Fibroblast of lung (primary cell): ENCODE measurements around the gene ITGB4. TPM values are rescaled to one million over a fixed set of nuclear protein-coding genes. Genes with fewer than 3 reads are reported as not detected.

Experiments used
- DNase-seq, 2 donors: peaks; one replicate each; pipeline versions ENCODE4 v3.0.0 to v3.0.0-alpha.2; 2010; ENCODE audit warnings: low read depth in 2 of 2
- H2AFZ ChIP-seq: 2 replicates; pipeline ENCODE4 v1.5.1; 2012; ENCODE audit warnings: low read length, control low read depth, inconsistent platforms
- H3K27ac ChIP-seq: 2 replicates; pipeline ENCODE4 v1.5.1; 2011; ENCODE audit warnings: low read length, control low read depth; ENCODE audit not compliant: insufficient read depth
- H3K27me3 ChIP-seq: 2 replicates; pipeline ENCODE4 v1.5.1; 2011; ENCODE audit warnings: mild to moderate bottlenecking, low read length; ENCODE audit not compliant: control insufficient read depth, insufficient read depth
- H3K36me3 ChIP-seq: 2 replicates; pipeline ENCODE4 v1.5.1; 2011; ENCODE audit warnings: low read length; ENCODE audit not compliant: control insufficient read depth, insufficient read depth
- H3K4me1 ChIP-seq: 2 replicates; pipeline ENCODE4 v1.5.1; 2011; ENCODE audit warnings: low read length; ENCODE audit not compliant: control insufficient read depth, insufficient read depth; ENCODE audit errors: extremely low read depth
- H3K4me2 ChIP-seq: 2 replicates; pipeline ENCODE4 v1.5.1; 2011; ENCODE audit warnings: low read length, control low read depth; ENCODE audit not compliant: insufficient read depth; ENCODE audit errors: extremely low read depth
- H3K4me3 ChIP-seq, 4 experiments: fragments of 200-600 bp in 1 of 4; sonication (generic) in 1 of 4; replicated peaks in 1 of 4; 2 replicates each; pipeline ENCODE4 v1.5.1; 2011 to 2016; ENCODE audit warnings: low read length in 4 of 4, low read depth in 3 of 4, mild to moderate bottlenecking in 3 of 4, control low read depth in 2 of 4, inconsistent platforms in 1 of 4, mixed read lengths in 1 of 4; ENCODE audit not compliant: insufficient read depth in 1 of 4; ENCODE audit errors: control extremely low read depth in 1 of 4
- H3K79me2 ChIP-seq: 2 replicates; pipeline ENCODE4 v1.5.1; 2012; ENCODE audit warnings: mild to moderate bottlenecking, low read length, inconsistent platforms; ENCODE audit not compliant: control insufficient read depth, insufficient read depth
- H3K9ac ChIP-seq: 2 replicates; pipeline ENCODE4 v1.5.1; 2011; ENCODE audit warnings: mild to moderate bottlenecking, low read length, control low read depth; ENCODE audit not compliant: insufficient read depth
- H3K9me3 ChIP-seq: 2 replicates; pipeline ENCODE4 v1.5.1; 2012; ENCODE audit warnings: low read depth, low read length; ENCODE audit not compliant: control insufficient read depth, insufficient read depth
- H4K20me1 ChIP-seq: 2 replicates; pipeline ENCODE4 v1.5.1; 2011; ENCODE audit warnings: low read length; ENCODE audit not compliant: control insufficient read depth, insufficient read depth; ENCODE audit errors: extremely low read depth
- EZH2 ChIP-seq: IDR thresholded peaks from 2 replicates; pipeline ENCODE4 v1.5.1; 2012; ENCODE audit warnings: low read length, control low read depth, mild to moderate bottlenecking; ENCODE audit errors: missing control alignments
- polyA plus RNA-seq, 2 donors: library from polyadenylated mRNA; depleted of rRNA in 1 of 2; stranded (reverse) in 1 of 2; unstranded in 1 of 2; fragments of >200 nt; gene quantifications; 2 replicates each; pipeline ENCODE4 v1.2.1, GENCODE V29; 2011 to 2012; ENCODE audit warnings: missing spikeins in 1 of 2
- total RNA-seq: library from RNA; depleted of rRNA; stranded (reverse); fragments of >200 nt; gene quantifications from 2 replicates; pipeline ENCODE4 v1.2.1, GENCODE V29; 2014
- TF ChIP-seq, protein P1 (sequence below), 2 donors: IDR thresholded peaks in 1 of 2; conservative IDR thresholded peaks in 1 of 2; 1 replicate in 1 of 2; 2 replicates in 1 of 2; pipeline ENCODE4 v1.5.1; 2011 to 2012; ENCODE audit warnings: low read length in 2 of 2, control low read depth in 1 of 2, inconsistent platforms in 1 of 2, low read depth in 1 of 2, mild to moderate bottlenecking in 1 of 2

Gene ITGB4
- total and polyA plus RNA-seq, 2 donors (not counting 1 experiment from before 2014, with no cell fraction given): 0.17 TPM

DNA sequence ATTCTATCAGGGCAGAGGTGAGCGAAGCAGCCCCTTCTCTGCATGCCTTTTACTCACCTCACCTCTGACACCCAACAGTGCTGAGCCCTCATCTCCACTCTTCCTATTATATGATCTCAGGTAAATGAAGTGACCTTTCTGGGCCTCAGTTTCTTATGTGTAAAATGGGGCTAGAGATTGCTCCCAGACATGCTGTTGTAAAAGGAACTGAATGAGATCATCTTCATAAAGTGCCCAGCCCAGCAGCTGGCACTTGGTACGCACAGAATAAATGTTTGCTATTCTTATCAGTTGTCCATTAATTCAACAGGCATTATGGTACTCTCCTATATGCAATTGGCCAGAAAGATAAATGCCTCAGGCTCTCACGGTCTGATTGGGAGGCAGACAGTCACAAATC is 48.3 kb downstream of the ITGB4 start:
- Histone ChIP-seq H3K79me2 (no peaks in the 10 kb centered on the region), H4K20me1 (no peaks in the 10 kb centered on the region), H3K9ac (no peak overlapping the region), H3K36me3 (no peaks in the 10 kb centered on the region), H3K27ac (no peak overlapping the region), H3K4me2 (no peak overlapping the region), H3K9me3 (no peaks in the 10 kb centered on the region), H3K4me1 (peaks cover 2% of the 10 kb centered on the region), H3K27me3 (no peaks in the 10 kb centered on the region), H2AFZ (no peak overlapping the region), H3K4me3 (no peak overlapping the region)
- DNase-seq: no peak
- TF ChIP-seq EZH2: no peak
- TF ChIP-seq, protein P1, sequence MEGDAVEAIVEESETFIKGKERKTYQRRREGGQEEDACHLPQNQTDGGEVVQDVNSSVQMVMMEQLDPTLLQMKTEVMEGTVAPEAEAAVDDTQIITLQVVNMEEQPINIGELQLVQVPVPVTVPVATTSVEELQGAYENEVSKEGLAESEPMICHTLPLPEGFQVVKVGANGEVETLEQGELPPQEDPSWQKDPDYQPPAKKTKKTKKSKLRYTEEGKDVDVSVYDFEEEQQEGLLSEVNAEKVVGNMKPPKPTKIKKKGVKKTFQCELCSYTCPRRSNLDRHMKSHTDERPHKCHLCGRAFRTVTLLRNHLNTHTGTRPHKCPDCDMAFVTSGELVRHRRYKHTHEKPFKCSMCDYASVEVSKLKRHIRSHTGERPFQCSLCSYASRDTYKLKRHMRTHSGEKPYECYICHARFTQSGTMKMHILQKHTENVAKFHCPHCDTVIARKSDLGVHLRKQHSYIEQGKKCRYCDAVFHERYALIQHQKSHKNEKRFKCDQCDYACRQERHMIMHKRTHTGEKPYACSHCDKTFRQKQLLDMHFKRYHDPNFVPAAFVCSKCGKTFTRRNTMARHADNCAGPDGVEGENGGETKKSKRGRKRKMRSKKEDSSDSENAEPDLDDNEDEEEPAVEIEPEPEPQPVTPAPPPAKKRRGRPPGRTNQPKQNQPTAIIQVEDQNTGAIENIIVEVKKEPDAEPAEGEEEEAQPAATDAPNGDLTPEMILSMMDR (conservative IDR thresholded peaks at IDR 0.05 in 1 of 2, IDR thresholded peaks at IDR 0.05 in 1 of 2; ENCODE audit: low read depth in 1 of 2, low read length in 2 of 2): no peak

DNA sequence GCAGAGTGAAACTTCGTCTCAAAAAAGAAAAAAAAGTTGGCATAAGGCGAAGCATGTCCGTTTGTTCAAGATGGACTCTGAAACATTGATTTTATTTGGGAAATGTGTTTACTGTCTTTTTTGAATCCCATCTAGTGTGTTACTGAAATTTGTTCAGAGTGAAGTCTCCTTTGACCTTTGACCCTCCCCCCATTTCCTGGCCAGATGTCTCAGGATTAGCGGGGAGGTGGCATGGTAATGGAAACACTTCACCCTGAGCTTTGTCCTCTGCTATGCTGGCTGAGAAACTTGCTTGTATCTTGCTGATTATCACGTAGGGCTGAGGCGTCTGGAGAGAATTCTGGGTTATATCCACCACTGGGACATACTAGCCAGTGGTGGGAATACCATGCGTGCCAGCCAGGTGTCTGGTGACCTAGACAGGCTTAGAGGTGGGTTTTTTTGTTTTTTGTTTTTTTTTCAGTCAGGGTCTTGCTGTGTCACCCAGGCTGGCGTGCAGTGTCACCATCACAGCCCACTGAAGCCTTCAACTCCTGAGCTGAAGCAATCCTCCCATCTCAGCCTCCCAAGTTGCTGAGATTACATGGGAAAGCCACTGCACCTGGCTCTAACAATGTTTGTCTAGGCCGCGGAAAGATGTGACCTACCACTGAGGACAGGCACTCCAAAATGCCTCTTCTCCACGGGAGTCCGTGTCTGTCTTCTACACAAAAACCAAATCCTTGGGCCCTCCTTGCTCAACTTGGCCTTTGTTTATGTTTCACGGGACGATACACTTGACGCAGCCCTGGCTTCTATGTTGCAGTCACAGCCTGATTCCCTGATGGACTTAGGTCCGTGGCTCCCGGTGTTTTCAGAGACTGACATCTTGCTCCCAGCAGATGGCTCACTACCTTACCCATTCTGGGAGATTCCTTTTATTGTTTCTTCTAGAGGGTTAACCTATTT is 50.3 kb downstream of the ITGB4 start:
- no peak overlapping the region for H3K27ac ChIP-seq

More for the DNA sequence above, 50.3 kb downstream of the ITGB4 start:
- Histone ChIP-seq H3K4me3 (no peak overlapping the region), H2AFZ (no peak overlapping the region), H3K79me2 (peaks cover 1% of the 10 kb centered on the region), H4K20me1 (no peaks in the 10 kb centered on the region), H3K9ac (no peak overlapping the region), H3K9me3 (no peaks in the 10 kb centered on the region), H3K27me3 (no peaks in the 10 kb centered on the region), H3K4me2 (no peak overlapping the region), H3K36me3 (peaks cover 4% of the 10 kb centered on the region), H3K4me1 (no peaks in the 10 kb centered on the region)
- TF ChIP-seq EZH2: no peak
- TF ChIP-seq, protein P1 (conservative IDR thresholded peaks at IDR 0.05 in 1 of 2, IDR thresholded peaks at IDR 0.05 in 1 of 2; ENCODE audit: low read depth in 1 of 2, low read length in 2 of 2): peak in 1 of 2 donors; percentile 10
- DNase-seq: peak in 1 of 2 donors; percentile 26
